Lower lobe of right lung (tissue), 2 donors: ENCODE measurements around the gene MVK. TPM values are rescaled to one million over a fixed set of nuclear protein-coding genes. Genes with fewer than 3 reads are reported as not detected.

Source experiments
- ATAC-seq, 2 donors: fragments of 200-7000 bp; cut with Tn5 transposase; one replicate each; pipeline ENCODE4 v1.9.1; 2020 to 2022; ENCODE audit warnings: mild to moderate bottlenecking in 2 of 2, moderate library complexity in 2 of 2
- DNase-seq: peaks from one replicate; pipeline ENCODE4 v3.0.0-alpha.2; 2020
- H3K27ac ChIP-seq: fragments of 200-600 bp; one replicate; pipeline ENCODE4 v1.8.0; 2022
- H3K27me3 ChIP-seq: fragments of 200-600 bp; one replicate; pipeline ENCODE4 v1.8.0; 2022; ENCODE audit warnings: low read depth
- H3K36me3 ChIP-seq: fragments of 200-600 bp; one replicate; pipeline ENCODE4 v1.8.0; 2022; ENCODE audit warnings: mild to moderate bottlenecking
- H3K4me1 ChIP-seq: fragments of 200-600 bp; one replicate; pipeline ENCODE4 v1.8.0; 2022
- H3K4me3 ChIP-seq: fragments of 200-600 bp; one replicate; pipeline ENCODE4 v1.8.0; 2022; ENCODE audit warnings: mild to moderate bottlenecking
- H3K9me3 ChIP-seq: fragments of 200-600 bp; one replicate; pipeline ENCODE4 v1.8.0; 2022
- CTCF ChIP-seq: fragments of 200-600 bp; IDR thresholded peaks from one replicate; pipeline ENCODE4 v1.8.0; 2022; ENCODE audit warnings: antibody characterized with exemption, mild to moderate bottlenecking
- intact Hi-C: fragments of 100-400 bp; cut with DNase I; formaldehyde crosslinking; loops from one replicate; pipeline ENCODE4 v1.11.0; 2022
- total RNA-seq: library from RNA; stranded (reverse); fragmentation: NEBNext Ultra II Directional; extraction: Animal tissue kit (Norgen Biotek cat#: 25700); gene quantifications from one replicate; pipeline ENCODE4 v1.2.1, GENCODE V29; 2021
- donor health status: DM: no; HTN: yes; CAD: no; lungs with severe emphysema.

Gene MVK
- total RNA-seq, 1 donor from 2014 or later = 25.1 TPM

GRCh38 chr12:109625749-109626377, 52.3 kb downstream of the MVK start:
- TF ChIP-seq CTCF = no peak
- ATAC-seq (no peak), DNase-seq (no peak)
- Histone ChIP-seq H3K4me1 (no peaks in the 10 kb centered on the region), H3K27ac (no peak overlapping the region), H3K27me3 (peaks cover 33% of the 10 kb centered on the region), H3K9me3 (no peaks in the 10 kb centered on the region), H3K4me3 (no peak overlapping the region), H3K36me3 (no peaks in the 10 kb centered on the region)
- intact Hi-C loops = no loop called here

GRCh38 chr12:109626378-109627115, 53.0 kb downstream of the MVK start:
- no peak for ATAC-seq
- H3K27ac ChIP-seq = no peak overlapping the region
- no peak overlapping the region for H3K4me3 ChIP-seq
- H3K4me1 ChIP-seq = no peaks in the 10 kb centered on the region
- no peaks in the 10 kb centered on the region for H3K9me3 ChIP-seq
- intact Hi-C loops = no loop called here
- H3K27me3 ChIP-seq = peaks cover 39% of the 10 kb centered on the region
- no peak for TF ChIP-seq CTCF
- no peak for DNase-seq
- H3K36me3 ChIP-seq = no peaks in the 10 kb centered on the region

GRCh38 chr12:109627633-109628032, 54.0 kb downstream of the MVK start:
- DNase-seq (no peak), ATAC-seq (no peak)
- Histone ChIP-seq H3K27ac (no peak overlapping the region), H3K27me3 (peaks cover 44% of the 10 kb centered on the region), H3K9me3 (no peaks in the 10 kb centered on the region), H3K36me3 (no peaks in the 10 kb centered on the region), H3K4me1 (no peaks in the 10 kb centered on the region), H3K4me3 (no peak overlapping the region)
- no peak for TF ChIP-seq CTCF
- intact Hi-C loops = no loop called here

- intact Hi-C loops = no loop called here
- no peak for TF ChIP-seq CTCF
- Histone ChIP-seq H3K27me3 (peaks cover 44% of the 10 kb centered on the region), H3K4me3 (no peak overlapping the region), H3K9me3 (no peaks in the 10 kb centered on the region), H3K4me1 (no peaks in the 10 kb centered on the region), H3K36me3 (no peaks in the 10 kb centered on the region), H3K27ac (no peak overlapping the region)
- DNase-seq (no peak), ATAC-seq (no peak)
Observed at GRCh38 chr12:109630107-109630506, 56.5 kb downstream of the MVK start.

- Histone ChIP-seq H3K4me1 (no peaks in the 10 kb centered on the region), H3K27me3 (peaks cover 43% of the 10 kb centered on the region), H3K4me3 (no peak overlapping the region), H3K27ac (no peak overlapping the region), H3K36me3 (no peaks in the 10 kb centered on the region), H3K9me3 (no peaks in the 10 kb centered on the region)
- ATAC-seq (no peak), DNase-seq (no peak)
- intact Hi-C loops = no loop called here
- TF ChIP-seq CTCF = no peak
Observed at GRCh38 chr12:109630815-109631214, 57.2 kb downstream of the MVK start.
